ENCODE measurements around the gene GPX3. TPM values are rescaled to one million over a fixed set of nuclear protein-coding genes. Genes with fewer than 3 reads are reported as not detected.

The GPX3 gene, protein sequence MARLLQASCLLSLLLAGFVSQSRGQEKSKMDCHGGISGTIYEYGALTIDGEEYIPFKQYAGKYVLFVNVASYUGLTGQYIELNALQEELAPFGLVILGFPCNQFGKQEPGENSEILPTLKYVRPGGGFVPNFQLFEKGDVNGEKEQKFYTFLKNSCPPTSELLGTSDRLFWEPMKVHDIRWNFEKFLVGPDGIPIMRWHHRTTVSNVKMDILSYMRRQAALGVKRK
- 1,000 to 10,000 TPM in 1 of 2 donors, 100 to 1,000 TPM in 1; 993 to 1,026 TPM for total RNA-seq
- long read RNA-seq, donor 1, transcript GPX3-201 (5 exons, 1,636 nt) = major isoform, 452 of 561 reads
- long read RNA-seq, donor 1, transcript GPX3-209 (6 exons, 1,478 nt) = minor isoform, 11 of 561 reads
- long read RNA-seq, donor 1, partial matches to known transcripts = 62 of 561 reads
- long read RNA-seq, donor 1, other reads (novel, unspliced or antisense) = 36 of 561 reads
- long read RNA-seq, donor 2, transcript GPX3-201 (5 exons, 1,636 nt) = major isoform, 2,441 of 2,698 reads
- long read RNA-seq, donor 2, transcript GPX3-209 (6 exons, 1,478 nt) = minor isoform, 104 of 2,698 reads
- long read RNA-seq, donor 2, partial matches to known transcripts = 56 of 2,698 reads
- long read RNA-seq, donor 2, other reads (novel, unspliced or antisense) = 93 of 2,698 reads

DNA sequence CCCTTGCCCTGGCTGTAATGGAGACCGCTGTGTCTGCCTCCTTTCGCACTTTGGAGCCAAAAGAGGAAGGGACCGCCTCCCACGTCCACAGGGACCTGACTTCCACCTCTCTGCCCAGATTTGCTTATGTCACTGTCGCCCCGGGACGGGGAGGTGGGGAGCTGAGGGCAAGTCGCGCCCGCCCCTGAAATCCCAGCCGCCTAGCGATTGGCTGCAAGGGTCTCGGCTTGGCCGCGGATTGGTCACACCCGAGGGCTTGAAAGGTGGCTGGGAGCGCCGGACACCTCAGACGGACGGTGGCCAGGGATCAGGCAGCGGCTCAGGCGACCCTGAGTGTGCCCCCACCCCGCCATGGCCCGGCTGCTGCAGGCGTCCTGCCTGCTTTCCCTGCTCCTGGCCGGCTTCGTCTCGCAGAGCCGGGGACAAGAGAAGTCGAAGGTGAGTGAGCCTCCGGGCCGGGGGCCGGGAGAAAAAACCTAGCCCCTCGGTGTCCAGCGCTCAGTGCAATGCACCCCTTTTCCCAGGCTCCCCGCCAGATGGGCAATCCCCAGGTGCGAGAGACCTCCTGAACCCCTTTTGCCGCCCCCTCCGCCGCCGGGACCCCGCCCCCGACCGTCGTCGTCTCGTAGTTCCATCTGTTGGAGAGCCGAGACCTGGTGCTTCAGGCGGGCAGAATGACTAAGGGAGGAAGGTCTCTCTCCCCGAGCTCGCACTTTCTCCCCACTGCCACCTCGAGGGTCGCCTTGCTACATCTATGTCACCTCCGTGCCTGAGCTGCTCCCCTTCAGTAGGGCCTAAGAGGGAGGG, at the start of gene GPX3:
TSS of gene GPX3 (plus strand) at position 288 of the 807 bp plus-strand sequence. CDS start at position 352, 64 bp downstream.
- intact Hi-C loops (cut with DNase I) = no loop called here
- DNase-seq (ENCODE audit: low spot score) = peak; percentile 96

DNA sequence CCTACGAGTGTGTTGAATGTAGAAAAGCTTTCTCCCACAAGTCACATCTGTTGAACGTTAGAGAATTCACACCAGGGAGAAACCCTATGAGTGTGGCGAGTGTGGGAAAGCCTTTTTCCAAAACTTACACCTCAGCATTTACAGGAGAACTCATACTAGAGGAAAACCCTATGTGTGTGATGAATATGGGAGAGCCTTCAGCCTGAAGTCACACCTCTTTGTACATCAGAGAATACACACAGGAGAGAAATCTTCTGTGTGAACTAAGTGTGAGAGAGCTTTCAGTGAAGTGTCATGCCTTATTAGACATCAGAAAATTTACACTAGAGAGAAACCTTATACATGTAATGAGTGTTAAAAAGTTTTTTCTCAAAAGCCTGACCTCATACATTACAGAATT, 41.8 kb upstream of the GPX3 start:
- no peak for DNase-seq (ENCODE audit: low spot score)
- intact Hi-C loops (cut with DNase I) = no loop called here

- DNase-seq (ENCODE audit: low spot score) = no peak
- intact Hi-C loops (cut with DNase I) = no loop called here
Measured at GRCh38 chr5:150987746-150988145, 32.6 kb upstream of the GPX3 start.

DNA sequence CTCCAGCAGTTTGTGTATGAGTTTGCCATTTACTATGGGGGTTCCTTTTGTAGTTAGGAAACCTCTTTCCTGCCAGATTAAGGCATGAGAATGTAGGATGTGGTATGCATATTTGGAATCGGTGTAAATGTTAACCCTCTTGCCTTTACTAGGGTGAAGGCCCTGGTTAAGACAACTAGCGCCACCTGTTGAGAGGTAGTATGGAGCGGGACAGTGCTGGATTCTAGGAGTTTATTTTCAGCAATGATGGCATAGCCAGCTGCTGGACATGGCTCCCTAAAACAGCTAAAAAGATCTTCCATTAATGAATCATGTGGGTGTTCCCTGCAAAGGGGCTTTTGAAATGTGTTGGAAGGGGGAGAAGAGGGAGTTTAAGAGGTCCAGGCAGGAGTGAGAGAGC, 30.7 kb upstream of the GPX3 start:
- intact Hi-C loops (cut with DNase I) = no loop called here
- DNase-seq (ENCODE audit: low spot score) = no peak

- intact Hi-C loops (cut with DNase I) = no loop called here
- DNase-seq (ENCODE audit: low spot score) = no peak
Measured at GRCh38 chr5:150992705-150993104, 27.7 kb upstream of the GPX3 start.

GRCh38 chr5:150993422-150993821, 27.0 kb upstream of the GPX3 start:
- DNase-seq (ENCODE audit: low spot score) = no peak
- intact Hi-C loops (cut with DNase I) = no loop called here

DNA sequence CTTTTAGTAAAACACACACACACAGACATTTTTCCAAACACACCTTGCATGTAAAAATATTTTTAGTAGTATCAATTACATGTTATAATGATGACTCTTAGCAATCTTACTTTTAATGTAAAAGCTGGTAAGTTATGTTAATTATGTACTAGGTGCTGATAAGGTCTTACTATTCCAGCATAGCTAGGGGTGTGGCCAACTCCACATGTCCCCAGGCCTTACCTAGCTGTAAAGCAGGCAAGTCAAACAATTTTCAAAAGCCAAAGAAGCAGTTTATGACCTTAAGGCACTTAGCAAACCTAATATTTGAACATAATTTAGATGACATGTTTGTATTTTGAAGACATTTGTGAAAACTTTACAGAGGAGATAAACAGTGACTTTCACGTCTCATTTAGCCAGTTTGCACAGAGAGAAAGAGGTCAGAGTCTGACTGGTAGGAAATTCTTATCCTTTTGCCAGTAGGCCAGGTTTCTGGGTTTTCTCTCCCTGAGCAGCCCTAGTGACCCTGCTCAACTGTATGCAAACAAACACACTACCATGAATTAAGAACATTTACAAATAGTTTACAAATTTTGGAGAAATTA, 26.5 kb upstream of the GPX3 start:
- no peak for DNase-seq (ENCODE audit: low spot score)
- intact Hi-C loops (cut with DNase I) = no loop called here

DNA sequence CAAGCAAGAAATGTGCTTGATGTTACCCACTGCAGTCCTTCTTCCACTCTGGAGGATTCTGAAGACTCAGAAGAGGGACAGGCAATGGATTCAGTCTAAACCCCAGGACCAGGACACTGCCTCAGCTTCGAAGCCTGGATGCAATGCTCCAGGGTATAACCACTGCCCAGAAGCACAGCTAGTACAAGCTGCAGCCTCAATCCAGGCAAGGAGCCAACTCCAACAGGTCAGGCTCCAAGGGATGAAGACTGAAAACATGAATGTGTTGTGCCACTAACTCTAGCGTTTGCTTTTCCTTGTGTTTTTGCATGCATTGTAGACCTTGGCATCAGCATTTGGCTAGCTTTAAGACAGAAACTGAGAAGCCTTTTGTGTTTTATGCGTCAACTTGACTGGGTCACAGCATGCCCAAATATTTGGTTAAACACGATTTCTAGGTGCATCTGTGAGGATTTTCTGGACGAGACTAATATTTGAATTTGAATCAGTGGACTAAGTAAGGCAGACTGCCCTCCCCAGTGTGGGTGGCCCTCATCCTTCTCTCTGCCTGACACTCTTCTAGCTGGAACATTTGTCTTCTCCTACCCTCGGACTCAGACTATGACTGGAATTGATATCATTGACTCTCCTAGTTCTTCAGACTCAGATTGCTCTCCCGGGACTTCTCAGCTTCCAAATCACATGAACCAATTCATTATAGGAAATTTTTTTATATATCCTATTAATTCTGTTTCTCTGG, 20.5 kb upstream of the GPX3 start:
- no peak for DNase-seq (ENCODE audit: low spot score)

DNA sequence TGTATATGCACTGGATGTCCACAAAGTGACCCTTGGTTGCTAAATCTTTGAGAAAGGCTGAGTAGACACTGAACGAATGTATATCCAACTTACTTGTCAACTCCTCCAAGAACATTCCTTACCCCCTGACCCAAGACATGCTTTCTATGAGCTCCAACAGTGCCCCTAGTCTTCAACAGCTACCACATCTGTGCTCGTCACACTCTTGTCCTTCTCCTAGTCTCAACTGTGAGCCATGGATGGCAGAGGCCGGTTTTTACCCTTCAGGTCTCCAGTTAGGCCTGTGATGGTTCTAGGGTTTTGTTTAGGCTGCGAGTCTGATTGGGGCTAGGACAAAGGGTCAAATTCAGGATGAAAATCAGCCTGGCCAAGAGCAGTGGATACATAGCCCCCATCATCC, 19.0 kb upstream of the GPX3 start:
- intact Hi-C loops (cut with DNase I) = loop anchor here (5.0 kb wide), 2 partner anchors 46 to 116 kb away; no protein-coding TSS in a partner anchor

More for the DNA sequence above, 20.5 kb upstream of the GPX3 start:
- intact Hi-C loops (cut with DNase I) = loop anchor here (5.0 kb wide), 2 partner anchors 47 to 117 kb away; no protein-coding TSS in a partner anchor

DNA sequence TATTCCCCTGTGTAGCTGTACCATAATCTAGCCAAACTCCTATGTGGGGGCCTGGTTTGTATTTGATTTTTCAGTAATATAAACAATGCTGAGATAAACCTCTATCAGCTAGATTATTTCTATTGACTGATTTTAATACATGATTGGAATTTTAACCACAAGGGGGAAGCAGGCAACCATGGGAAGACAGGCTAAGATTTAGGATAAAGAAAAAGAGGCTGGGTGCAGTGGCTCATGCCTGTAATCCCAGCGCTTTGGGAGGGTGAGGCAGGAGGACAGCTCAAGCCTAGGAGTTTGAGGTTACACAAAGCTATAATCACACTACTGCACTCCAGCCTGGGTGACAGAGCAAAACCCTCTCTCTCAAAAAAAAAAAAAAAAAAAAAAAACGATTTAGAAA, 18.1 kb upstream of the GPX3 start:
- no peak for DNase-seq (ENCODE audit: low spot score)
- intact Hi-C loops (cut with DNase I) = loop anchor here (5.0 kb wide), 2 partner anchors 45 to 115 kb away; no protein-coding TSS in a partner anchor

More for the DNA sequence above, 19.0 kb upstream of the GPX3 start:
- no peak for DNase-seq (ENCODE audit: low spot score)

GRCh38 chr5:151002681-151003502, 17.5 kb upstream of the GPX3 start:
- no peak for DNase-seq (ENCODE audit: low spot score)
- intact Hi-C loops (cut with DNase I) = loop anchor here (5.0 kb wide), 2 partner anchors 44 to 114 kb away; no protein-coding TSS in a partner anchor

DNA sequence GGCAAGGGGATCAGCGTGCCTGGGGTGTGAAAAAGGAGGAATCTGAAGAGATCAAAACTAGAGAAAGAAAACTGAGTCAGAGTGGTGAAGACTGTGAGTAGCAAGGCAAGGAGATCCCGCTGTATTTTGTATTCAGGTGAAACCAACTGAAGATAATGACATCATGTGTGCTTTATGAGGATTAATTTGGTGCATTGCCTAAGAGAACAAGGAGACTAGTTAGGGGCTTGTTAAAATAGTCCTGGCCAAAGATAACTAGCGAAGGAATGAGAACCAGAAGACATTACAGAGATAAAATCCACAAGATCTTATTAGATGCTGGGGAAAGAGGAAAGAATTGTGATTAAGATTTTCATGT, 16.9 kb upstream of the GPX3 start:
- no peak for DNase-seq (ENCODE audit: low spot score)
- intact Hi-C loops (cut with DNase I) = loop anchor here (5.0 kb wide), 2 partner anchors 44 to 114 kb away; no protein-coding TSS in a partner anchor

DNA sequence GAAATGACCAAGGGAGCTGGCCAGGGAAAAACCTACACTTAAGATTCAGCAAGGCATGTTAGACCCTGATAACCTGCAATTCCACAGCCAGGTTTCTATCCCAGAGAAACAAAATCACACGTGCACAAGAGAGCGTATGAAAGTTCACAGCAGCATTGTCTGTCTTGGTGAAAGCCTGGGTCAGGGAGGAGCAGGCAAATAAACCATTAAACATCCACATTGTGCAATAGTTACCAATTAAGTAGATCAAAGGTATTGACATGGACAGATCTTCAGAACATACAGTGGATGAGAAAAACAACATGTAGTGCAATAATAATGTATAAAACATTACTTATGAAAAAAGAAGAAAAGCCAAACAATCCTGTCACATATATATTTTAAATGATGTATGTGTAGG, 15.9 kb upstream of the GPX3 start:
- no peak for DNase-seq (ENCODE audit: low spot score)
- intact Hi-C loops (cut with DNase I) = loop anchor here (5.0 kb wide), 2 partner anchors 43 to 113 kb away; no protein-coding TSS in a partner anchor

- intact Hi-C loops (cut with DNase I) = no loop called here
- DNase-seq (ENCODE audit: low spot score) = no peak
Measured at GRCh38 chr5:151005187-151005949, 15.0 kb upstream of the GPX3 start.

- intact Hi-C loops (cut with DNase I) = no loop called here
- DNase-seq (ENCODE audit: low spot score) = peak; percentile 95
Measured at GRCh38 chr5:151005950-151006576, 14.3 kb upstream of the GPX3 start.

DNA sequence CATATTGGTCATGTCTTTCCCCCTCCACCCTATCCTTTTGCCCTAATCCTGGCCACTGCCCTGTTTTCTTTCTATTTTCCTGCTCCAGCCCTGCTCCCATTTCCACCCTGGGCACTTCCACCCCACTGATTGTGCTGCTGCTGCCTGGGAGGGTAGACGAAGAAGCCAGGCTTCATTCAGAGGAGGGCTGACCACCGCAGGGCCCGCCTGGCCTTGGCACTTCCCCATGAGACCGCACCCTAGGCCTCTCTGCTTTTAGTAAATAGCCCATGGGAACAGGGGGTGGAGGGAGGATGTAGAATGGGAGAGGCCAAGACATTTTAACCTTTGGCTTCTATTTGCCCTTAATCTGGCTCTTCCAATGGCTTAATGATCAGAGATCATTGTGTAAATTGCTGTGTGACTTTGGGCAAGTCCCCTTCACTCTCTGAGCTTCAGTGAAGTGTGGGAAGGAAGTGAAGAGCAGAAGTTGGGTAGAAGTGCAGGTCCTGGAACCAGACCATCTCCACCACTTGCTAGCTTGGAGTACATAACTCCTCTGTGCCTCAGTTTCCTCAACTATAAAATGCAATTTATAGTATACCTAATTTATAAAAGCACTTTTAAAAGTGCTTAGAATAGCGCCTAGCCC, 13.6 kb upstream of the GPX3 start:
- peak; percentile 86 for DNase-seq (ENCODE audit: low spot score)
- intact Hi-C loops (cut with DNase I) = no loop called here

Data from posterior vena cava (tissue), 2 donors.